Left lung (tissue), 10 donors: Measurements from ENCODE around the gene ENOX2. TPM values are rescaled to one million over a fixed set of nuclear protein-coding genes. Genes with fewer than 3 reads are reported as not detected.

ENCODE experiments used
- ATAC-seq: fragments of 200-7000 bp; cut with Tn5 transposase; one replicate; pipeline ENCODE4 v1.9.1; 2020; ENCODE audit warnings: moderate library complexity
- DNase-seq, 4 donors: peaks; one replicate each; pipeline ENCODE4 v3.0.0-alpha.2; 2013 to 2020
- H3K27ac ChIP-seq, 2 donors: fragments of 200-600 bp; sonication (generic) in 1 of 2; one replicate each; pipeline versions ENCODE4 v1.5.0 to v1.8.0; 2020 to 2021
- H3K27me3 ChIP-seq, 2 donors: fragments of 200-600 bp; sonication (generic) in 1 of 2; one replicate each; pipeline versions ENCODE4 v1.5.0 to v1.8.0; 2020 to 2021
- H3K36me3 ChIP-seq, 2 donors: fragments of 200-600 bp; sonication (generic) in 1 of 2; one replicate each; pipeline versions ENCODE4 v1.5.0 to v1.8.0; 2020 to 2021
- H3K4me1 ChIP-seq, 2 donors: fragments of 200-600 bp; one replicate each; pipeline ENCODE4 v1.8.0; 2021
- H3K4me3 ChIP-seq, 2 donors: fragments of 200-600 bp; sonication (generic) in 1 of 2; one replicate each; pipeline versions ENCODE4 v1.5.0 to v1.8.0; 2020 to 2021; ENCODE audit warnings: mild to moderate bottlenecking in 1 of 2
- H3K9me3 ChIP-seq, 2 donors: fragments of 200-600 bp; sonication (generic) in 1 of 2; one replicate each; pipeline versions ENCODE4 v1.5.0 to v1.8.0; 2020 to 2021
- CTCF ChIP-seq, 2 donors: fragments of 200-600 bp; sonication (generic) in 1 of 2; IDR thresholded peaks; one replicate each; pipeline versions ENCODE4 v1.5.0 to v1.8.0; 2021; ENCODE audit warnings: antibody characterized with exemption in 2 of 2
- intact Hi-C, 2 donors: fragments of 100-400 bp; cut with DNase I; formaldehyde crosslinking; loops; one replicate each; pipeline versions ENCODE4 v1.11.2 to v1.14.2; 2022
- polyA plus RNA-seq, 6 donors: library from polyadenylated mRNA; unstranded; fragments of 120-200 nt; gene quantifications; one replicate each; pipeline ENCODE4 v1.2.1, GENCODE V29; 2013; ENCODE audit not compliant: insufficient read length in 6 of 6
- total RNA-seq, 2 donors: library from RNA; stranded (reverse); fragmentation: NEBNext Ultra II Directional; extraction: Animal tissue kit (Norgen Biotek cat#: 25700); gene quantifications; one replicate each; pipeline ENCODE4 v1.2.1, GENCODE V29; 2021
- donor health status: DM: no; HTN: yes; CAD: no.
- donor health status: DM: no; HTN: no; CAD: no.

ENOX2 gene
- total and polyA plus RNA-seq, 8 donors, result 2.0 to 13.4 (median 11.0) TPM

- Histone ChIP-seq H3K27me3 (peaks cover 0 to 12% of the 10 kb centered on the region in 2 donors), H3K4me1 (no peaks in the 10 kb centered on the region), H3K36me3 (no peaks in the 10 kb centered on the region), H3K27ac (no peak overlapping the region), H3K9me3 (no peaks in the 10 kb centered on the region), H3K4me3 (no peak overlapping the region)
- no peak for TF ChIP-seq CTCF (IDR thresholded peaks at IDR 0.05)
- no peak for ATAC-seq
- no peak for DNase-seq
- intact Hi-C loops, result no loop called here
Measured at GRCh38 chrX:130884627-130885026, 18.4 kb downstream of the ENOX2 start.

- ATAC-seq (no peak), DNase-seq (no peak)
Measured at GRCh38 chrX:130879869-130880268, 23.1 kb downstream of the ENOX2 start.

DNA sequence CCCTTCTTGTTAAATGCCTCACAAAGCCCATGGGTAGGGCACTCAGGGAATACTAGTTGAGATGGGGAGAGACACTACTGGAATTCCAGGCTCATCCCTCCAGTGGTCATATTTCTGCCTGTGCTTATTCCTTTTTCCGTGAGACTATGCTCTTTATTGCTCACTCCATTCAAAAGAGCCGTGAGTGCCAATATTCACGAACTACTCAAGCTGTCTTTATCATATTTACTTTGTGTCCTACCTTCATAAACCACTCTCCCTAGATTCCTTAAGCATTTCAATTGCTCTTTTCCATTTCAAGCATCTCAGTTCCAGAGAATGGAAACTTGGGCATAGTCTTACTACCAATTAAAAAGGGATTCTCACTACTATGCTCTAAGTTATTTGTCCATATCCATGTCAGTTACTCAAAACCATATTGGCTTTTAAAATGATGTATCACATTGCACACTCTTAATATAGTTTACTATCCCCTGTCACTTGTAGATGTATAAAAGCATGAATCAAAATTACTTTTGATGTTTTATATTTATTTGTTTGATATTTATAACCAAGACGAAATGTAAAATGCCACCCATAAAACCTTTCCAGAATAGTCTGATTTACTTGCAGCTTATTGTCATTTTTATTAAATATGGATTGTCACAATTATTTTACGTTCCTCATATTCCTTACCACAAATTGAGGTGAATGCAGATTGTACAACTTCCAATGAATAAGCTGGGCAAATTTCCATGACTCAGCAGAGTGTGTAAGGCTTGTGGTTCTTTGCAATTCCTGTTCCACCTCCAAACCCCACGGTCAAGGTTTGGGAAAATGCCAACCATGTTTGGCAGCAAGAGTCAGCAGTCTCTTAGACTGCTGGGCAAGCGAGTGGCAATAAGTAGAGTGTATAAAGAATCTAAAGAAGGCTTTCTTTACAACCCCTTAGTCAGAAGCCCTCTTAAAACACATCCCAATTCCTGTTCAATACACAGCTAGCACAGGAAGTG lies 24.4 kb downstream of the ENOX2 start:
- H3K27me3 ChIP-seq, result peaks cover 0 to 10% of the 10 kb centered on the region in 2 donors
- ATAC-seq, result peak; percentile 80
- intact Hi-C loops, result no loop called here

More at GRCh38 chrX:130879869-130880268, 23.1 kb downstream of the ENOX2 start:
- Histone ChIP-seq H3K36me3 (no peaks in the 10 kb centered on the region), H3K4me1 (peaks cover 0 to 3% of the 10 kb centered on the region in 2 donors), H3K27me3 (peaks cover 0 to 12% of the 10 kb centered on the region in 2 donors), H3K9me3 (no peaks in the 10 kb centered on the region), H3K4me3 (no peak overlapping the region), H3K27ac (no peak overlapping the region)
- intact Hi-C loops, result no loop called here
- no peak for TF ChIP-seq CTCF (IDR thresholded peaks at IDR 0.05)

DNA sequence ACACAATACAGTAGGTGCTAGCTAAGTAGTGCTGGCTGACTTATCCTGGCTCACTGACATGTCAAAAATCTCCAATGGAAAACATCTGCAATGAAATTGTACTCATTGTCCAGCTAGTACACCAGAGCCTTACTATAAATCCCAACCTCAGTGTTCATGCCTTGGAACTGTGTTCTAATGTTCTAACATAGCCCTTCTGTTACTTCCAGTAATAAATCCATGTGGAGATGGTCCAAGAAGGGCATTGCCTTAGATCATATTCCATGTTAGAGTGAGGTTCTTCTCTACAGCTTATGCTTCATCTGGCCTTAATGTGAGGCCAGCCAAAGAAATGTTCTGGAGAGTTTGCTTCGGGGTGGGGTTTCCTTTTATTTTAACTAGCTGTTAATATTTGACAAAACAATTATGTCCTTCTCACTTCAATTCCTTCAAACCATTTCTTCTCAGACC lies 25.1 kb downstream of the ENOX2 start:
- H3K27ac ChIP-seq, result no peak overlapping the region
- H3K36me3 ChIP-seq, result no peaks in the 10 kb centered on the region
- no peak for DNase-seq
- H3K4me3 ChIP-seq, result no peak overlapping the region
- intact Hi-C loops, result no loop called here
- peaks cover 0 to 3% of the 10 kb centered on the region in 2 donors for H3K4me1 ChIP-seq
- peaks cover 0 to 4% of the 10 kb centered on the region in 2 donors for H3K27me3 ChIP-seq
- peak; percentile 58 for ATAC-seq
- H3K9me3 ChIP-seq, result no peaks in the 10 kb centered on the region
- TF ChIP-seq CTCF (IDR thresholded peaks at IDR 0.05), result no peak

More for the DNA sequence above, 24.4 kb downstream of the ENOX2 start:
- no peak overlapping the region for H3K27ac ChIP-seq
- no peak for TF ChIP-seq CTCF (IDR thresholded peaks at IDR 0.05)
- H3K36me3 ChIP-seq, result no peaks in the 10 kb centered on the region
- DNase-seq, result no peak
- H3K9me3 ChIP-seq, result no peaks in the 10 kb centered on the region
- no peak overlapping the region for H3K4me3 ChIP-seq
- H3K4me1 ChIP-seq, result peaks cover 0 to 3% of the 10 kb centered on the region in 2 donors

- peaks cover 0 to 4% of the 10 kb centered on the region in 2 donors for H3K27me3 ChIP-seq
- no peaks in the 10 kb centered on the region for H3K36me3 ChIP-seq
- no peak overlapping the region for H3K4me3 ChIP-seq
- no peak for TF ChIP-seq CTCF (IDR thresholded peaks at IDR 0.05)
- H3K4me1 ChIP-seq, result peaks cover 0 to 3% of the 10 kb centered on the region in 2 donors
- intact Hi-C loops, result no loop called here
- no peak for DNase-seq
- ATAC-seq, result no peak
- H3K27ac ChIP-seq, result no peak overlapping the region
- H3K9me3 ChIP-seq, result no peaks in the 10 kb centered on the region
Measured at GRCh38 chrX:130876226-130876625, 26.8 kb downstream of the ENOX2 start.
